ENCODE results near the gene VWA8. TPM values are rescaled to one million over a fixed set of nuclear protein-coding genes. Genes with fewer than 3 reads are reported as not detected.

Gene VWA8
- total and polyA plus RNA-seq, 2 experiments from 2014 or later, result 6.3 to 24.6 TPM

- H3K9me2 ChIP-seq (ENCODE audit: insufficient read depth), result no peaks in the 10 kb centered on the region
- DNase-seq (ENCODE audit: low spot score) (no peak), ATAC-seq (no peak)
- Mint-ChIP-seq H3K27me3 (ENCODE audit: insufficient read depth, low read depth, poor library complexity) (peaks cover 4% of the 10 kb centered on the region), H3K27ac (no peak overlapping the region), H3K9me3 (peaks cover 5% of the 10 kb centered on the region; the same call in 2 of the 3 replicates), H3K36me3 (ENCODE audit: low read depth) (peaks cover 12% of the 10 kb centered on the region), H3K4me1 (peaks cover 9% of the 10 kb centered on the region; the same call in 2 of the 3 replicates), H3K4me3 (no peak overlapping the region)
- H3K27me3 ChIP-seq (ENCODE audit: insufficient read depth), result no peaks in the 10 kb centered on the region
- H3K4me3 ChIP-seq, result no peak overlapping the region
- no peaks in the 10 kb centered on the region for H3K79me2 ChIP-seq (replicated peaks; ENCODE audit: insufficient read depth)
- no peak overlapping the region for H3K4me2 ChIP-seq
- peaks cover 10% of the 10 kb centered on the region for H3K4me1 ChIP-seq (ENCODE audit: insufficient read depth)
- no peaks in the 10 kb centered on the region for H3F3A ChIP-seq (replicated peaks; ENCODE audit: low read depth)
- H3K36me3 ChIP-seq (ENCODE audit: insufficient read depth), result no peaks in the 10 kb centered on the region
- H2AFZ ChIP-seq, result no peak overlapping the region
- TF ChIP-seq JUNB (IDR thresholded peaks at IDR 0.05; ENCODE audit: unreplicated experiment) (no peak), NANOG (IDR thresholded peaks at IDR 0.05; ENCODE audit: borderline replicate concordance) (no peak), STAT1 (IDR thresholded peaks at IDR 0.05; ENCODE audit: unreplicated experiment) (no peak), EZH2 (IDR thresholded peaks at IDR 0.05; ENCODE audit: low read depth, unreplicated experiment) (no peak), ETS1 (IDR thresholded peaks at IDR 0.05) (no peak), REST (IDR thresholded peaks at IDR 0.05; ENCODE audit: unreplicated experiment) (no peak), ZNF462 (CRISPR knock-in tag; IDR thresholded peaks at IDR 0.05) (no peak), ZNF331 (CRISPR knock-in tag; IDR thresholded peaks at IDR 0.05; ENCODE audit: low read depth) (no peak), POLR2AphosphoS5 (IDR thresholded peaks at IDR 0.05; ENCODE audit: low read depth) (no peak), CTCF (conservative IDR thresholded peaks at IDR 0.05; ENCODE audit: low read depth in 2 of 2) (no peak), EZH2phosphoT487 (IDR thresholded peaks at IDR 0.05; ENCODE audit: unreplicated experiment) (no peak), ZNF114 (CRISPR knock-in tag; IDR thresholded peaks at IDR 0.05) (no peak), CREB1 (CRISPR knock-in tag; IDR thresholded peaks at IDR 0.05; ENCODE audit: low read depth) (no peak)
- no peaks in the 10 kb centered on the region for H4K20me1 ChIP-seq (replicated peaks; ENCODE audit: insufficient read depth)
- no peak overlapping the region for H3K27ac ChIP-seq (ENCODE audit: low read depth)
These were observed 309.4 kb downstream of the VWA8 start for GRCh38 chr13:41651413-41652058.

Measured in GM23338 (cell line).